ENCODE data around the gene NANOG. TPM values are rescaled to one million over a fixed set of nuclear protein-coding genes. Genes with fewer than 3 reads are reported as not detected.
"Not testable (repeated sequence)": the region's sequence is repeated elsewhere in the genome, so short reads cannot be mapped to it uniquely, and the experiment has no call there.

The NANOG gene
- total RNA-seq, 2 donors from 2014 or later, result 0.27 to 0.35 TPM

DNA sequence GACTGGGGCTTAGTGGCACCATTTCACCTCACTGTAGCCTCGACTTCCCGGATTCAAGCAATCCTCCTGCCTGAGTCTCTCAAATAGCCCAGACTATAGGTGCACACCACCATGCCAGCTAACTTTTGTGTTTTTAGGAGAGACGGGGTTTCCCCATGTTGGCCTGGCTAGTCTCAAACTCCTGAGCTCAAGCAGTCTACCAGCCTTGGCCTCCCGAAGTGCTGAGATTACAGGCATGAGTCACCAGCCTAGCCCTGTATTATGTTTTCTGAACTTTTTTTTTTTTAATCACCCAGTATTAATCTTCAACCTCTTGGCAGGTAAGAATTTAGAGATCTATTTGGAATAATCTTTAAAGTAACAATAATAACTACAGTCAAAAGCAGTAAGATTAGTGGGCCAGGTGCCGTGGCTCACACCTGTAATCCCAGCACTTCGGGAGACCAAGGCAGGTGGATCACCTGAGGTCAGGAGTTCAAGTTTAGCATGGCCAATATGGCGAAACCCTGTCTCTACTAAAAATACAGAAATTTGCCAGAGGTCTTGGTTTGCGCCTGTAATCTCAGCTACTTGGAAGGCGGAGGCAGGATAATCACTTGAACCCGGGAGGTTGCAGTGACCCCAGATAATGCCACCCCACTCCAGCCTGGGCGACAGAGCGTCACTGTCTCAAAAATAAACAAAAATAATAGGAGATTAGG is 8.6 kb downstream of the NANOG start:
- TF ChIP-seq, protein P1, sequence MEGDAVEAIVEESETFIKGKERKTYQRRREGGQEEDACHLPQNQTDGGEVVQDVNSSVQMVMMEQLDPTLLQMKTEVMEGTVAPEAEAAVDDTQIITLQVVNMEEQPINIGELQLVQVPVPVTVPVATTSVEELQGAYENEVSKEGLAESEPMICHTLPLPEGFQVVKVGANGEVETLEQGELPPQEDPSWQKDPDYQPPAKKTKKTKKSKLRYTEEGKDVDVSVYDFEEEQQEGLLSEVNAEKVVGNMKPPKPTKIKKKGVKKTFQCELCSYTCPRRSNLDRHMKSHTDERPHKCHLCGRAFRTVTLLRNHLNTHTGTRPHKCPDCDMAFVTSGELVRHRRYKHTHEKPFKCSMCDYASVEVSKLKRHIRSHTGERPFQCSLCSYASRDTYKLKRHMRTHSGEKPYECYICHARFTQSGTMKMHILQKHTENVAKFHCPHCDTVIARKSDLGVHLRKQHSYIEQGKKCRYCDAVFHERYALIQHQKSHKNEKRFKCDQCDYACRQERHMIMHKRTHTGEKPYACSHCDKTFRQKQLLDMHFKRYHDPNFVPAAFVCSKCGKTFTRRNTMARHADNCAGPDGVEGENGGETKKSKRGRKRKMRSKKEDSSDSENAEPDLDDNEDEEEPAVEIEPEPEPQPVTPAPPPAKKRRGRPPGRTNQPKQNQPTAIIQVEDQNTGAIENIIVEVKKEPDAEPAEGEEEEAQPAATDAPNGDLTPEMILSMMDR (IDR thresholded peaks at IDR 0.05), result no peak

DNA sequence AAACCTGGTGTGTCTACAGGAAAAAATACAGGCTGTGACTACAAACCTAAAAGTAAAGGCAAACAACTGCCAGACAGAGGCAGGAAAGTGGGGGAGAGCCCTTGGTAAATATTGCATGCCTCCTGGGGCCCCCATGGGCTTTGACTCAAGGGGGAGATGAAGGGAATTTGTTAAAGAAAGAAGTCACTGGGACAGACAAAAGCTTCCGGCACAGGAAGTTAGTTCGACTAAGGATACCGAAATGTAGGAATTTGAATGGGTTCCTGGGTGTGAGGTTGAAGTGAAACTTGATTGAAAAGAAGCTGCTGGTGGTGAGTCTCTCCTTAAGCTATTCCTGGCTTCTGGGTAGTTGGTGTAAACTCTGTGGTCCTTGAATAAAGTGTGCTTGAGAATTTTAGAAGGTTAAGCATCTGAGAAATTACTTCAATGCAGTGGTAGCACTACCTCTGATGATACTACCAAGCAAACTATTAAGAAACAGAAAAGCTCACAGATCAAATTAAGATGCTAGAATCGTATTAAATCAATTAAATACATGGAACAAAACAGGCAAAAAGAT is 9.6 kb downstream of the NANOG start:
- not testable (repeated sequence) for H3K9me3 ChIP-seq; H3K27ac ChIP-seq; H3K4me3 ChIP-seq; DNase-seq (ENCODE audit: low spot score); H3K36me3 ChIP-seq; H3K27me3 ChIP-seq (replicated peaks; ENCODE audit: insufficient read depth); ATAC-seq (ENCODE audit: insufficient number of reproducible peaks, low FRiP score, low read depth); H3K4me1 ChIP-seq (ENCODE audit: control insufficient read depth in 1 of 2, low read depth in 2 of 2)

More for the DNA sequence above, 8.6 kb downstream of the NANOG start:
- no peaks in the 10 kb centered on the region for H3K9me3 ChIP-seq
- H3K27me3 ChIP-seq (replicated peaks; ENCODE audit: insufficient read depth), result no peaks in the 10 kb centered on the region
- no peaks in the 10 kb centered on the region for H3K36me3 ChIP-seq
- DNase-seq (ENCODE audit: low spot score), result no peak
- H3K4me3 ChIP-seq, result no peak overlapping the region
- ATAC-seq (ENCODE audit: insufficient number of reproducible peaks, low FRiP score, low read depth), result no peak
- H3K27ac ChIP-seq, result no peak overlapping the region
- H3K4me1 ChIP-seq (ENCODE audit: control insufficient read depth in 1 of 2, low read depth in 2 of 2), result no peaks in the 10 kb centered on the region

DNA sequence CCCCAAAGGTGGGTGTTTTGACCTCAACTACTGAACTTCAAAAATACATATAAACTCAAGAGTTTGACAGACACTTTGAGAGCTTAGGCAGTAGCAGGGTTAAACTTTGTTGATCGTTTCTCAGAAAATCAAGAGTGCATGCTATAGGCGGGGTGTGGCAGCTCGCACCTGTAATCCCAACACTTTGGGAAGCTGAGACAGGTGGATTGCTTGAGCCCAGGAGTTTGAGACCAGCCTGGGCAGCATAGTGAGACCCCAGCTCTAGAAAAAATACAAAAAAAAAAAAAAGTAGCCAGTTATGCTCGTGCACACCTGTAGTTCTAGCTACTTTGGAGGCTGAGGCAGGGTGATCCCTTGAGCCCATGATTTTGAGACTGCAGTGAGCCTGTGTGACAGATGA is 12.3 kb downstream of the NANOG start:
- DNase-seq (ENCODE audit: low spot score) (no peak), ATAC-seq (ENCODE audit: insufficient number of reproducible peaks, low FRiP score, low read depth) (no peak)
- H3K4me3 ChIP-seq, result no peak overlapping the region
- no peaks in the 10 kb centered on the region for H3K36me3 ChIP-seq
- H3K4me1 ChIP-seq (ENCODE audit: control insufficient read depth in 1 of 2, low read depth in 2 of 2), result no peaks in the 10 kb centered on the region
- H3K27me3 ChIP-seq (replicated peaks; ENCODE audit: insufficient read depth), result no peaks in the 10 kb centered on the region
- H3K9me3 ChIP-seq, result no peaks in the 10 kb centered on the region
- no peak overlapping the region for H3K27ac ChIP-seq
- TF ChIP-seq, protein P1 (IDR thresholded peaks at IDR 0.05), result no peak

DNA sequence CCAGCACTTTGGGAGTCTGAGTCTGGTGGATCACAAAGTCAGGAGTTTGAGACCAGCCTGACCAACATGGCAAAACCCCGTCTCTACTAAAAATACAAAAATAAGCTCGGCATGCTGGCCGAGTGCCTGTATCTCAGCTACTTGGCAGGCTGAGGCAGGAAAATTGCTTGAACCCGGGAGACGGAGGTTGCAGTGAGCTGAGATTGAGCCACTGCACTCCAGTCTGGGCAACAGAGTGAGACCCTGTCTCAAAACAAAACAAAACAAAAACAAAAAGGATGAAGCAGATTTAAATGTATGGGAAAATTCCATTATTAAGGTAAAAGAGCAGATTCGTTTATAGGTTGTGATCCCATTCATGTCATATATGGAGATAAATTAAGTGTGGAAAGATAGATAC is 17.1 kb downstream of the NANOG start:
- not testable (repeated sequence) for ATAC-seq (ENCODE audit: insufficient number of reproducible peaks, low FRiP score, low read depth)

DNA sequence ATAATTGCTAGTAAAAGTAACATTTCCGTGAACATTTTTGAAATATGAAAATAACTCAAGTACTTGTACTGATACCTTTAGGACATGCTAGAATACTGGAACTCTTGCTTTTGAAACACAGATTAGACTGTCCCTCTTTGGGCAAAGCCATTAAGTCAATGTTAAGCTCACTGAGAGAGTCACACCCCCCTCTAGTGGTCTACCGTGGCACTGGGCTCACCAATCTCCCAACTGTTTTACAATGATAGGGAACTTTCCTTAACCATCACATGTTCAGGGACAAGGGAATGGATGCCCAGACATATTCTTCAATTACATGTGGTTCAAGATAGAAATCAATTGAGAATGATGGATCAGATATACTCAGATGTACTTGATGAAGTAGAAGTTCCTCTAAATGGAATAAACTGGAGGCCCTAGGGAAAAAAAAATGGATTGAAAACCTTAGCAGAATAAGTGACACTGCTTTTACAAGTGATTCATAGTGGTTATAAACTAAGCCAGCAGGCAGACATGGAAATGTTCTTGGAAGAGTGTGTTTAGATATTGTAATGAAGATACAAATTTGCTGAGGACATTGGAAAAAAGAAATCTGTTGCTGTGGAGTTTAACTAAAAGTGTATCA is 17.8 kb downstream of the NANOG start:
- no peaks in the 10 kb centered on the region for H3K9me3 ChIP-seq
- H3K36me3 ChIP-seq, result no peaks in the 10 kb centered on the region
- no peaks in the 10 kb centered on the region for H3K27me3 ChIP-seq (replicated peaks; ENCODE audit: insufficient read depth)
- ATAC-seq (ENCODE audit: insufficient number of reproducible peaks, low FRiP score, low read depth) (no peak), DNase-seq (ENCODE audit: low spot score) (no peak)
- no peak overlapping the region for H3K27ac ChIP-seq
- TF ChIP-seq, protein P1 (IDR thresholded peaks at IDR 0.05), result peak; percentile 55
- H3K4me1 ChIP-seq (ENCODE audit: control insufficient read depth in 1 of 2, low read depth in 2 of 2), result no peaks in the 10 kb centered on the region
- no peak overlapping the region for H3K4me3 ChIP-seq

More for the DNA sequence above, 17.1 kb downstream of the NANOG start:
- not testable (repeated sequence) for H3K4me1 ChIP-seq (ENCODE audit: control insufficient read depth in 1 of 2, low read depth in 2 of 2); H3K27me3 ChIP-seq (replicated peaks; ENCODE audit: insufficient read depth); H3K27ac ChIP-seq; H3K36me3 ChIP-seq; DNase-seq (ENCODE audit: low spot score); H3K4me3 ChIP-seq; H3K9me3 ChIP-seq

DNA sequence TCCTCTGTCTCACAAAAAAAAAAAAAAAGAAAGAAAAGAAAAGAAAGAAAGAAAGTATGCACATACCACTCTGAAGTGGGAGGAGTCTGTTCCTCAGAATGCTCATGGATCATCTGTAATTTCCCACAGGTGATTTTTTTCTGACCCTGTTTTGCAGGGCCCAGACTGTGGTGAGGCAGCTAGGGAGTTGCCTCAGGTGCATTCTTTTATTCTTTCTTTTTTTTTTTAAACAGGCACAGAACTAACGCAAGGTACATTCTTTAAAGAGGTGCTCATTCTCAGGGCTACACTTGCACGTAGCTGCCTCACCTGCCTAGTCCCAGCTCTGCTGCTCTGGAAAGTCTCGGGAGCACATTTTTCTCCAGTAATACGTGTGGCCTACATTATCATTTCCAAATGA is 36.6 kb downstream of the NANOG start:
- not testable (repeated sequence) for DNase-seq (ENCODE audit: low spot score); H3K27me3 ChIP-seq (replicated peaks; ENCODE audit: insufficient read depth); H3K9me3 ChIP-seq; H3K4me3 ChIP-seq; H3K4me1 ChIP-seq (ENCODE audit: control insufficient read depth in 1 of 2, low read depth in 2 of 2); H3K27ac ChIP-seq; H3K36me3 ChIP-seq; ATAC-seq (ENCODE audit: insufficient number of reproducible peaks, low FRiP score, low read depth)

DNA sequence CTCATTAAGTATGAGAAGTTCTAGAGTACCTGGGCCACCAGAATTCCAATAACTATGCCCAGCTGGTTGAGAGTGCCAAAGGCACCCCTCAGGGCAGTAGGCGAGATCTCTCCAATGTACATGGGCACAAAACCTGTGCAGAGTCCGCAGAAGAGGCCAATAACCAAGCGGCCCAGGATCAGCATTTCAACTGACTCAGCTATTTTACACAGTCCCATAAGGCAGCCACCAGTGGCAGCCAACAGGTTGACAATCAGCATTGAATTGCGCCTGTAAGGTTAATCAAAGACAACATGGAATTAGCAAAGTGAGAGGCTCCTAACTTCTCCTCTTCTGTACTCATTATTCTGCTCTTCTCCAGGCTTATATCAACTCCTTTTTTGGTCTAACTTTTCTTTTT is 40.5 kb downstream of the NANOG start:
- H3K9me3 ChIP-seq; H3K27me3 ChIP-seq (replicated peaks; ENCODE audit: insufficient read depth); H3K4me3 ChIP-seq; H3K4me1 ChIP-seq (ENCODE audit: control insufficient read depth in 1 of 2, low read depth in 2 of 2); H3K36me3 ChIP-seq; DNase-seq (ENCODE audit: low spot score); H3K27ac ChIP-seq; ATAC-seq (ENCODE audit: insufficient number of reproducible peaks, low FRiP score, low read depth): not testable (repeated sequence)
